Fibroblast of lung (primary cell): ENCODE data around the gene MEMO1. TPM values are rescaled to one million over a fixed set of nuclear protein-coding genes. Genes with fewer than 3 reads are reported as not detected.
"Not testable (repeated sequence)": the region's sequence is repeated elsewhere in the genome, so short reads cannot be mapped to it uniquely, and the experiment has no call there.

ENCODE experiments used
- DNase-seq, 2 donors: peaks; one replicate each; pipeline versions ENCODE4 v3.0.0 to v3.0.0-alpha.2; 2010; ENCODE audit warnings: low read depth in 2 of 2
- H2AFZ ChIP-seq: 2 replicates; pipeline ENCODE4 v1.5.1; 2012; ENCODE audit warnings: low read length, control low read depth, inconsistent platforms
- H3K27ac ChIP-seq: 2 replicates; pipeline ENCODE4 v1.5.1; 2011; ENCODE audit warnings: low read length, control low read depth; ENCODE audit not compliant: insufficient read depth
- H3K27me3 ChIP-seq: 2 replicates; pipeline ENCODE4 v1.5.1; 2011; ENCODE audit warnings: mild to moderate bottlenecking, low read length; ENCODE audit not compliant: control insufficient read depth, insufficient read depth
- H3K36me3 ChIP-seq: 2 replicates; pipeline ENCODE4 v1.5.1; 2011; ENCODE audit warnings: low read length; ENCODE audit not compliant: control insufficient read depth, insufficient read depth
- H3K4me1 ChIP-seq: 2 replicates; pipeline ENCODE4 v1.5.1; 2011; ENCODE audit warnings: low read length; ENCODE audit not compliant: control insufficient read depth, insufficient read depth; ENCODE audit errors: extremely low read depth
- H3K4me2 ChIP-seq: 2 replicates; pipeline ENCODE4 v1.5.1; 2011; ENCODE audit warnings: low read length, control low read depth; ENCODE audit not compliant: insufficient read depth; ENCODE audit errors: extremely low read depth
- H3K4me3 ChIP-seq, 4 experiments: fragments of 200-600 bp in 1 of 4; sonication (generic) in 1 of 4; replicated peaks in 1 of 4; 2 replicates each; pipeline ENCODE4 v1.5.1; 2011 to 2016; ENCODE audit warnings: low read length in 4 of 4, low read depth in 3 of 4, mild to moderate bottlenecking in 3 of 4, control low read depth in 2 of 4, inconsistent platforms in 1 of 4, mixed read lengths in 1 of 4; ENCODE audit not compliant: insufficient read depth in 1 of 4; ENCODE audit errors: control extremely low read depth in 1 of 4
- H3K79me2 ChIP-seq: 2 replicates; pipeline ENCODE4 v1.5.1; 2012; ENCODE audit warnings: mild to moderate bottlenecking, low read length, inconsistent platforms; ENCODE audit not compliant: control insufficient read depth, insufficient read depth
- H3K9ac ChIP-seq: 2 replicates; pipeline ENCODE4 v1.5.1; 2011; ENCODE audit warnings: mild to moderate bottlenecking, low read length, control low read depth; ENCODE audit not compliant: insufficient read depth
- H3K9me3 ChIP-seq: 2 replicates; pipeline ENCODE4 v1.5.1; 2012; ENCODE audit warnings: low read depth, low read length; ENCODE audit not compliant: control insufficient read depth, insufficient read depth
- H4K20me1 ChIP-seq: 2 replicates; pipeline ENCODE4 v1.5.1; 2011; ENCODE audit warnings: low read length; ENCODE audit not compliant: control insufficient read depth, insufficient read depth; ENCODE audit errors: extremely low read depth
- CTCF ChIP-seq, 2 donors: IDR thresholded peaks in 1 of 2; conservative IDR thresholded peaks in 1 of 2; 1 replicate in 1 of 2; 2 replicates in 1 of 2; pipeline ENCODE4 v1.5.1; 2011 to 2012; ENCODE audit warnings: low read length in 2 of 2, control low read depth in 1 of 2, inconsistent platforms in 1 of 2, low read depth in 1 of 2, mild to moderate bottlenecking in 1 of 2
- EZH2 ChIP-seq: IDR thresholded peaks from 2 replicates; pipeline ENCODE4 v1.5.1; 2012; ENCODE audit warnings: low read length, control low read depth, mild to moderate bottlenecking; ENCODE audit errors: missing control alignments
- polyA plus RNA-seq, 2 donors: library from polyadenylated mRNA; depleted of rRNA in 1 of 2; stranded (reverse) in 1 of 2; unstranded in 1 of 2; fragments of >200 nt; gene quantifications; 2 replicates each; pipeline ENCODE4 v1.2.1, GENCODE V29; 2011 to 2012; ENCODE audit warnings: missing spikeins in 1 of 2
- total RNA-seq: library from RNA; depleted of rRNA; stranded (reverse); fragments of >200 nt; gene quantifications from 2 replicates; pipeline ENCODE4 v1.2.1, GENCODE V29; 2014

Gene MEMO1
- total and polyA plus RNA-seq, 2 donors (not counting 1 experiment from before 2014, with no cell fraction given): 34.0 to 64.2 TPM

GRCh38 chr2:31920962-31921361, 89.8 kb downstream of the MEMO1 start:
- TF ChIP-seq CTCF (conservative IDR thresholded peaks at IDR 0.05 in 1 of 2, IDR thresholded peaks at IDR 0.05 in 1 of 2; ENCODE audit: low read depth in 1 of 2, low read length in 2 of 2): no peak
- TF ChIP-seq EZH2: no peak
- H3K9ac ChIP-seq: no peak overlapping the region
- H3K4me1 ChIP-seq: no peaks in the 10 kb centered on the region
- H2AFZ ChIP-seq: no peak overlapping the region
- DNase-seq: no peak
- no peaks in the 10 kb centered on the region for H3K36me3 ChIP-seq
- H3K27ac ChIP-seq: no peak overlapping the region
- H3K4me3 ChIP-seq: no peak overlapping the region
- H3K9me3 ChIP-seq: no peaks in the 10 kb centered on the region
- no peak overlapping the region for H3K4me2 ChIP-seq
- no peaks in the 10 kb centered on the region for H3K79me2 ChIP-seq
- H4K20me1 ChIP-seq: no peaks in the 10 kb centered on the region
- H3K27me3 ChIP-seq: no peaks in the 10 kb centered on the region

DNA sequence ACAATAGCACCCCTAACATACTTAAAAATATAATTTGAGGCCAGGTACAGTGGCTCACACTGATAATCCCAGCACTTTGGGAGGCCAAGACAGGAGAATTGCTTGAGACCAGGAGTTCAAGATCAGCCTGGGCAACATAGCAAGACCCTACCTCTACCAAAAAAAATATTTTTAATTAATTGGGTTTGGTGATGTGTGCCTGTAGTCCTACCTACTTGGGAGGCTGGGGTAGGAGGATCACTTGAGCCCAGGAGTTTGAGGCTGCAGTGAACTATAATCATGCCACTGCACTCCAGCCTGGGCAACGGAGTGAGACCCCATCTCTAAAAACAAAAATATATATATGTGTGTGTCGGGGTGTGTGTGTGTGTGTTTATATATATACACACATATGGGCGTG, 91.3 kb downstream of the MEMO1 start:
- no peaks in the 10 kb centered on the region for H3K4me1 ChIP-seq

DNA sequence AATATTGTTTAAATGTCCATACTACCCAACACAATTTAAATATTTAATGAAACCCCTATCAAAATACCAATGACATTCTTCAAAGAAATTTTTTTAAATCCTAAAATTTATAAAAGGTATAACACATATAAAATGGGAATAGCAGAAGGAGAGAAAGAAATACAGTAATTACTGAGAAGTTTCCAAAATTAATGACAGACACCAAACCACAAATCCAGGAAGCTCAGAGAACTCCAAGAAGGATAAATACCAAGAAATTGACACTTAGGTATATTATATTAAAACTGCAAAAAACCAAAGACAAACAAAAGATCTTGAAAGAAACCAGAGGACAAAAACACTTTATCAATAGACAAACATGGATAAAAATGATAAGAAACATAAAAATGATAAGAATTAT, 101.1 kb downstream of the MEMO1 start:
- H2AFZ ChIP-seq: no peak overlapping the region
- H3K79me2 ChIP-seq: no peaks in the 10 kb centered on the region
- H3K4me2 ChIP-seq: no peak overlapping the region
- no peaks in the 10 kb centered on the region for H3K4me1 ChIP-seq
- TF ChIP-seq EZH2: no peak
- no peak for TF ChIP-seq CTCF (conservative IDR thresholded peaks at IDR 0.05 in 1 of 2, IDR thresholded peaks at IDR 0.05 in 1 of 2; ENCODE audit: low read depth in 1 of 2, low read length in 2 of 2)
- no peaks in the 10 kb centered on the region for H4K20me1 ChIP-seq
- no peak overlapping the region for H3K27ac ChIP-seq
- no peaks in the 10 kb centered on the region for H3K36me3 ChIP-seq
- no peaks in the 10 kb centered on the region for H3K9me3 ChIP-seq
- no peak for DNase-seq
- H3K9ac ChIP-seq: no peak overlapping the region
- H3K4me3 ChIP-seq: no peak overlapping the region
- no peaks in the 10 kb centered on the region for H3K27me3 ChIP-seq

More for the DNA sequence above, 91.3 kb downstream of the MEMO1 start:
- Histone ChIP-seq H3K4me3 (no peak overlapping the region), H3K27ac (no peak overlapping the region), H2AFZ (no peak overlapping the region), H3K79me2 (no peaks in the 10 kb centered on the region), H3K9ac (no peak overlapping the region), H3K27me3 (no peaks in the 10 kb centered on the region), H4K20me1 (no peaks in the 10 kb centered on the region), H3K4me2 (no peak overlapping the region), H3K9me3 (no peaks in the 10 kb centered on the region), H3K36me3 (no peaks in the 10 kb centered on the region)
- no peak for TF ChIP-seq CTCF (conservative IDR thresholded peaks at IDR 0.05 in 1 of 2, IDR thresholded peaks at IDR 0.05 in 1 of 2; ENCODE audit: low read depth in 1 of 2, low read length in 2 of 2)
- no peak for TF ChIP-seq EZH2
- no peak for DNase-seq

- H3K9ac ChIP-seq, H3K4me3 ChIP-seq, H3K27me3 ChIP-seq, H2AFZ ChIP-seq, H3K27ac ChIP-seq, DNase-seq, H3K79me2 ChIP-seq, H3K9me3 ChIP-seq, H3K4me1 ChIP-seq, H3K4me2 ChIP-seq, H4K20me1 ChIP-seq, H3K36me3 ChIP-seq: not testable (repeated sequence)
These were observed 103.3 kb downstream of the MEMO1 start for GRCh38 chr2:31907491-31907890.
